HG03045 (cell line): ENCODE results near the gene PEX1.
"Not testable (repeated sequence)": the region's sequence is repeated elsewhere in the genome, so short reads cannot be mapped to it uniquely, and the experiment has no call there.

Source experiments
- ATAC-seq: cut with Tn5 transposase; IDR thresholded peaks from one replicate; pipeline ENCODE4 v1.9.1; 2021; ENCODE audit warnings: mild to moderate bottlenecking, moderate library complexity; ENCODE audit not compliant: unreplicated experiment

The PEX1 gene

GRCh38 chr7:92506363-92506762 lies 22.0 kb downstream of the PEX1 start:
- no peak for ATAC-seq

GRCh38 chr7:92504563-92504962 lies 23.8 kb downstream of the PEX1 start:
- no peak for ATAC-seq

- no peak for ATAC-seq
Observed at GRCh38 chr7:92503767-92504166, 24.6 kb downstream of the PEX1 start.

GRCh38 chr7:92498557-92498956 lies 29.8 kb downstream of the PEX1 start:
- ATAC-seq = no peak

GRCh38 chr7:92496876-92497275 lies 31.4 kb downstream of the PEX1 start:
- ATAC-seq = no peak

GRCh38 chr7:92489634-92490033 lies 38.7 kb downstream of the PEX1 start:
- no peak for ATAC-seq

- ATAC-seq = no peak
Observed at GRCh38 chr7:92487804-92488203, 40.5 kb downstream of the PEX1 start.

- ATAC-seq = no peak
Observed at GRCh38 chr7:92485974-92486373, 42.3 kb downstream of the PEX1 start.

- ATAC-seq = no peak
Observed at GRCh38 chr7:92485267-92485892, 42.9 kb downstream of the PEX1 start.

- not testable (repeated sequence) for ATAC-seq
Observed at GRCh38 chr7:92484226-92484625, 44.1 kb downstream of the PEX1 start.

- not testable (repeated sequence) for ATAC-seq
Observed at GRCh38 chr7:92483624-92484023, 44.7 kb downstream of the PEX1 start.

GRCh38 chr7:92479146-92479545 lies 49.2 kb downstream of the PEX1 start:
- not testable (repeated sequence) for ATAC-seq

GRCh38 chr7:92478711-92479110 lies 49.6 kb downstream of the PEX1 start:
- ATAC-seq = no peak

- ATAC-seq = no peak
Observed at GRCh38 chr7:92478095-92478494, 50.2 kb downstream of the PEX1 start.

GRCh38 chr7:92477681-92478080 lies 50.6 kb downstream of the PEX1 start, which contains the start of gene ERVW-1:
ERVW-1 (minus strand) TSS chr7:92477946; CDS start chr7:92470381, 7,565 bp downstream.
- not testable (repeated sequence) for ATAC-seq

- not testable (repeated sequence) for ATAC-seq
Observed at GRCh38 chr7:92475851-92476590, 52.3 kb downstream of the PEX1 start.

GRCh38 chr7:92475261-92475770 lies 53.0 kb downstream of the PEX1 start:
- ATAC-seq = not testable (repeated sequence)

- not testable (repeated sequence) for ATAC-seq
Observed at GRCh38 chr7:92473989-92474388, 54.3 kb downstream of the PEX1 start.

- not testable (repeated sequence) for ATAC-seq
Observed at GRCh38 chr7:92468589-92468988, 59.7 kb downstream of the PEX1 start.

- ATAC-seq = no peak
Observed at GRCh38 chr7:92466682-92467081, 61.6 kb downstream of the PEX1 start.

GRCh38 chr7:92464515-92464914 lies 63.8 kb downstream of the PEX1 start:
- ATAC-seq = no peak

- no peak for ATAC-seq
Observed at GRCh38 chr7:92462560-92462959, 65.8 kb downstream of the PEX1 start.
